SK-MEL-5 (cell line): ENCODE measurements around the gene MAD1L1. TPM values are rescaled to one million over a fixed set of nuclear protein-coding genes. Genes with fewer than 3 reads are reported as not detected.

Experiments
- DNase-seq: peaks from one replicate; pipeline ENCODE4 v3.0.0-alpha.2; 2016; ENCODE audit warnings: low read depth, low spot score
- in situ Hi-C: cut with HindIII; loops from 2 replicates; pipeline ENCODE4 v1.10.0; 2016; ENCODE audit warnings: low sequenced_read_pairs, high pct_unique_total_duplicates, low pct_unique_long_range_greater_than_20kb
- total RNA-seq: library from RNA; depleted of rRNA; stranded (reverse); fragments of >200 nt; shearing (Covaris generic); gene quantifications from 2 replicates; pipeline ENCODE4 v1.2.3, GENCODE V29; 2014

MAD1L1 gene
- total RNA-seq, 1 experiment from 2014 or later = 204 TPM

GRCh38 chr7:1948301-1948796 is 284.4 kb downstream of the MAD1L1 start:
- in situ Hi-C loops = no loop called here
- no peak for DNase-seq

GRCh38 chr7:1947586-1948217 is 285.0 kb downstream of the MAD1L1 start:
- in situ Hi-C loops = no loop called here

GRCh38 chr7:1946773-1947450 is 285.8 kb downstream of the MAD1L1 start:
- DNase-seq = no peak
- in situ Hi-C loops = no loop called here

More at GRCh38 chr7:1947586-1948217, 285.0 kb downstream of the MAD1L1 start:
- DNase-seq = no peak

- in situ Hi-C loops = no loop called here
Observed at GRCh38 chr7:1946025-1946772, 286.5 kb downstream of the MAD1L1 start.

GRCh38 chr7:1945558-1945957 is 287.2 kb downstream of the MAD1L1 start:
- no peak for DNase-seq
- in situ Hi-C loops = no loop called here

More at GRCh38 chr7:1946025-1946772, 286.5 kb downstream of the MAD1L1 start:
- no peak for DNase-seq

GRCh38 chr7:1944619-1945210 is 288.0 kb downstream of the MAD1L1 start:
- in situ Hi-C loops = no loop called here
- DNase-seq = no peak

- no peak for DNase-seq
- in situ Hi-C loops = no loop called here
Observed at GRCh38 chr7:1943933-1944618, 288.7 kb downstream of the MAD1L1 start.

- DNase-seq = no peak
Observed at GRCh38 chr7:1943326-1943725, 289.4 kb downstream of the MAD1L1 start.

GRCh38 chr7:1942941-1943289 is 289.8 kb downstream of the MAD1L1 start:
- DNase-seq = no peak
- in situ Hi-C loops = no loop called here

More at GRCh38 chr7:1943326-1943725, 289.4 kb downstream of the MAD1L1 start:
- in situ Hi-C loops = no loop called here

- in situ Hi-C loops = no loop called here
- DNase-seq = no peak
Observed at GRCh38 chr7:1942243-1942940, 290.4 kb downstream of the MAD1L1 start.

GRCh38 chr7:1941464-1942242 is 291.1 kb downstream of the MAD1L1 start:
- in situ Hi-C loops = no loop called here
- no peak for DNase-seq

GRCh38 chr7:1940863-1941262 is 291.9 kb downstream of the MAD1L1 start:
- DNase-seq = no peak
- in situ Hi-C loops = no loop called here

- in situ Hi-C loops = no loop called here
- DNase-seq = peak; percentile 95
Observed at GRCh38 chr7:1940402-1940786, 292.4 kb downstream of the MAD1L1 start.

GRCh38 chr7:1939434-1940401 is 293.0 kb downstream of the MAD1L1 start:
- peak; percentile 48 for DNase-seq

GRCh38 chr7:1938788-1939433 is 293.8 kb downstream of the MAD1L1 start:
- DNase-seq = peak; percentile 6
- in situ Hi-C loops = no loop called here

More at GRCh38 chr7:1939434-1940401, 293.0 kb downstream of the MAD1L1 start:
- in situ Hi-C loops = no loop called here
